Measurements from ENCODE around the gene DMRTA2.

DNA sequence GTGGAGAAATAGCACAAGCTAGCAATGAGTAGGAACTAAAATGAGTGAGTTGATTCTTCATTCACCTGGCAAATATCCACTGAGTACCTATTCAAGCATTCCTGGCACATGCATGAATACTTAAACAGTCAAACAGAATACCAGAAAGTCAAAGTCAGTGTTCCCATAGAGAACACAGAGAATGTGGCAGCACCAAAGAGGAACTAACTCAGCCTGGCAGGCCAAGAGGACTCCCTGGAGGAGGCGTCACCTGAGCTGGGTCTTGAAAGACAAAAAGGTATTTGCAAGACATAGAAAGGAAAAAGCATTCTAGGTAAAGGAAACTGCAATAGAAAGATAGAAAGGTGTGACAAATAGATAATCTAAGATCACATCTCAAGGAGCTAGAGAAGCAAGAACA, 49.7 kb downstream of the DMRTA2 start:
- TF ChIP-seq, protein P1, sequence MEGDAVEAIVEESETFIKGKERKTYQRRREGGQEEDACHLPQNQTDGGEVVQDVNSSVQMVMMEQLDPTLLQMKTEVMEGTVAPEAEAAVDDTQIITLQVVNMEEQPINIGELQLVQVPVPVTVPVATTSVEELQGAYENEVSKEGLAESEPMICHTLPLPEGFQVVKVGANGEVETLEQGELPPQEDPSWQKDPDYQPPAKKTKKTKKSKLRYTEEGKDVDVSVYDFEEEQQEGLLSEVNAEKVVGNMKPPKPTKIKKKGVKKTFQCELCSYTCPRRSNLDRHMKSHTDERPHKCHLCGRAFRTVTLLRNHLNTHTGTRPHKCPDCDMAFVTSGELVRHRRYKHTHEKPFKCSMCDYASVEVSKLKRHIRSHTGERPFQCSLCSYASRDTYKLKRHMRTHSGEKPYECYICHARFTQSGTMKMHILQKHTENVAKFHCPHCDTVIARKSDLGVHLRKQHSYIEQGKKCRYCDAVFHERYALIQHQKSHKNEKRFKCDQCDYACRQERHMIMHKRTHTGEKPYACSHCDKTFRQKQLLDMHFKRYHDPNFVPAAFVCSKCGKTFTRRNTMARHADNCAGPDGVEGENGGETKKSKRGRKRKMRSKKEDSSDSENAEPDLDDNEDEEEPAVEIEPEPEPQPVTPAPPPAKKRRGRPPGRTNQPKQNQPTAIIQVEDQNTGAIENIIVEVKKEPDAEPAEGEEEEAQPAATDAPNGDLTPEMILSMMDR (IDR thresholded peaks at IDR 0.05): no peak
- TF ChIP-seq POLR2A (IDR thresholded peaks at IDR 0.05): no peak
